Cortex of kidney (tissue), 1 donor: ENCODE results near the gene FAM47E.
"Not testable (repeated sequence)": the region's sequence is repeated elsewhere in the genome, so short reads cannot be mapped to it uniquely, and the experiment has no call there.

ENCODE experiments used
- DNase-seq: peaks from one replicate; lab custom pipeline; 2025; lab: John Stamatoyannopoulos, UW

Gene FAM47E

DNA sequence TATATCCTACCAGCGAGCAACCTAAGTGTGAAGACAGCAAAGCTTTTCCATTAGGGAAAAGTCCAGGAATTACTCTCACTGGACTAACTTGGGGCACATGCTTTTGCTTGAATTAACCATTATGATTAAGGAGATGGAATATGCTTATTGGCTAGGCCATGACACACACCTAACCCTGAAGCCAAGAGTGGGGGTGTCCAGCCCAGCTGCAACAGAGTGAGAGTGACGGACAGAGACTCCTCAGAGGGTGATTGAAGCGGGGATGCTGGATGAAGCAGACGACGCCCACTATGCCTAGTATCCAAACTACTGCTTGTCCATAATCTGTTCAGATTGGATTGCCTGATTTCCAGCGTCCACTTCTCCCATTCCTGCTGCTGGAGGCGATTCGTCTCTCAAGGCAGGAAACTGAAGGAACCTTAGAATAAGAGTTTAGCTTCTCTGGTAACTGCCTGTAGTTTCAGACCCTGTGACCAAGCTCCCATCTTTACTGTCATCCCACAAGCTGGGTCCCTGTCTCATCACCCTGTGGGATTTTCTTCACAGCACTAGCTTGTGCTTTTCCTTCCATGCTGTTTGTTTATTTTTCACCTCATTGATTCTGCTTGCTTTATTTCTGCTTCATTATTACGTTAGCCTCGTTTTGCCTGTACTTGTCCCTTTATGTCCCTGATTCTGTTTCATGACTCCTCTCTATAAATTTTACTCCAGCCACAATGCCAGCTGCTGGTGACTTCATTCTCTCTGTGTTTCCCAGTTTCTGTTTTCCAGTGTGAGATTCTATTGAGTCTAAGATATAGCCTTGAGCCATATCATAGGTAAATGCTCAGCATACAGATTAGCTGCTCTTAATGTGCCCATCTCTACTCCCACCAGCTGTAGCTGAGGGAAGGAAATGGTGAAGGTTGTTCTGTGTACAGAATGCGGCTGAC lies 19.0 kb downstream of the FAM47E start:
- DNase-seq: no peak

DNA sequence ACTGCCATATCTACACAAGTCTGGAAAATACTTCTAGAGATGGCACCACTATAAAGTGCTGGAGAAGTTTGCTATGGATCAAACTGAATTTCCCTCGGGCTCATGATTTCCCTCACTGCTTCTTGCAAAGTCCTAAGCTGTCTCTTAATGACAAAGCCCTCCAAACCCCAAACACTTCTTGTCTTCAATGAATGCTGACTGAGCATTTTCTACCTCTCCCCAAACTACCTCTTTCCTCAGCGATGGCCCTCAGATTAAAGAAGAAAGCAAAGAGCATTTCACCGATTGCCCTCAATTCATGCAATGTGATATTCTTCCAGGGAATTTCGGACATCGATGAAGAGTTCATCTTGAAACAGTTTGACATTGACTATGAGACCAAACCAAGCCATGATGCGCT lies 19.7 kb downstream of the FAM47E start:
- DNase-seq: no peak

DNA sequence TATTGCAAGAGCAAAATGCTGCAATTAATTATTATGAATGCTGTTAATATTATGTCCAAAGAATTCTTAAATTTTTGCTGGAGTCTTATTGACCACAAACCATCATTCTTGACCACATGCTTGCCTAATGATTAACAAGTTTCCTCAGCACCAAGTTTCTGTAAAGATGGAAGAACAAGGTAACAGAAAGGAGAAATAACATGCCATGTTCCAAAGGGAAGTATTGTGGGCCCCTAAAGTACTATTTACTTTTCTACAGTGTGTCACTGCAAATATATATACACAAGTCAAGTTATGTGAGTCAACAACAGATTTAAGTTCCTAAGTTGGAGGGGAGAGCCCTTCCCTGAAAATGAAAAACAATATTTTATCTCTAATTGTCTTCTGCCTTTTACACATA lies 20.6 kb downstream of the FAM47E start:
- DNase-seq: no peak

DNA sequence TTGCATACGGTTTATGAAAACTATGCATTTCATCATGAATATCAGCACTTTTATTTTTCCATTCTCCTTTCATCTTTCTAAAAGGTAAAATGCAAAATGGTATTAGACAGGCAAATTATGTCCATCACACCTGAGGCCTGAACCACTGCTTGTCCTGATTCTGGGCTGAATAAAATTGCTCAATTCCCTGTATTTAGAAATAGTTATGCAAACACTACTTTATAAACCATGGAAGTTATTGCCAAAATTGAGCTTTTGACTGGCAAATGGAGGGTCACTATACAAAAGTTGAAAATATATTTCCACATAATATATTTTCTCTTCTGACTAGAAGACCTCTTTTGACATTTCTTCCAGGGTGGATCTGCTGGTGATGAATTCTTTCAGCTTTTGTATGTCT lies 21.1 kb downstream of the FAM47E start:
- no peak for DNase-seq

DNA sequence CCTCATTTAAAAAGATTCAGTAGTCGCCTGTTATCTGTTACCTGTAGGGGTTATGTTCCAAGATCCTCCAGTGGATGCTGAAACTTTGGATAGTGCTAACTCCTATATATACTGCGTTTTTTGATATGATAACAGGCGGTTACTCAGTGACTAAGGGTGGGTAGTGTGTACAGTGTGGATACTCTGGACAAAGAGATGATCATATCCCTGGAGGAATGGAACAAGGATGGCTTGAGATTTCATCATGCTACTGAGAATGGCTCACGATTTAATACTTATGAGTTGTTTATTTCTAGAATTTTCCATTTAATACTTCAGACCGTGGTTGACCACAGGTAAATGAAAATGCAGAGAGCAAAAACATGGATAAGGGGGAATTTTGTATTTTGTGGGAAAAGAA lies 21.5 kb downstream of the FAM47E start:
- no peak for DNase-seq

DNA sequence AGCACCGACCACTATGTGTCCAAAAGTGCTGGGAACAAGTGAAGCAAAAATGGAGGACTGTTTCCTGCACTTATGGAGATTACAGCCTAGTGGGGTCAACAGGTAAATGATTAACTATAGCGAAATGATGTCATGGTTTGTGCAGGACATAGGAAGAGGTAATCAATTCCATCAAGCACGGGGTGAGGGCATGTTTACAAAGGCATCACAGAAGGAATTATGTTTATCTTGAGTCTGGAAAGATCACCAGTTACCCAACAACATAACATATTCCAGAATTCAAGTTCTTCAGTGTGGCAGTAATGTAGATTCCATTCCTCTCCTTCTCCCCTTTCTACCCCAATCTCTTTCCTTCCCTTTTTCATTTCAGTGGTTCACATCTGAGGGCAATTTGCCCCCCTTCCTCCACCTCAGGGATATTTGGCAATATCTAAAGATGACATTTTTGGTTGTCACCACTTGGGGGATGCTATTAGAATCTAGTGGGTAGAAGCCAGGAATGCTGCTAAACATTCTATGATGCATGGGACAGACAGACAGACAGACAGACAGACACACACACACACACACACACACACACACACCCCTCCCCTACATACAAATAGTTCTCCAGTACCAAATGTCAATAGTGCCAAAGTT lies 24.1 kb downstream of the FAM47E start:
- DNase-seq: no peak

DNA sequence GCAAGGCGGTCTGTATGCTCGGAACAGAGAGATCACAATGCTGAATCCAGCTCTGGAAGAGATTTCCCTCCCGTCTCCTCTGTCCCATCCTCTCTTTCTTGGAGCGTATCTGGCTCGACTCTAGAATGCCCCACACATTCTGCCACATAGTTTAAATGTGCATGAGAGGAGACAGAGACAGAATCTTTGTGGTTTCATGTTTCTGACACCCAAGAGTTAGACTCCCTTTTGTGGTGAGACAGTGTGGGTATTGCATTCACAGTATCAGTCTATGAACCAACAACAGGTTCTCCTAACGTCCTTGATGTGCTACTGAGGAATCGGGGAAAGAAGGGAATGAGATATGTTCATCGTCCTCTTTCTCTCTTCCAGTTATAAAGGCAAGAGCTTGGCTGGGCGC lies 25.3 kb downstream of the FAM47E start:
- no peak for DNase-seq

DNA sequence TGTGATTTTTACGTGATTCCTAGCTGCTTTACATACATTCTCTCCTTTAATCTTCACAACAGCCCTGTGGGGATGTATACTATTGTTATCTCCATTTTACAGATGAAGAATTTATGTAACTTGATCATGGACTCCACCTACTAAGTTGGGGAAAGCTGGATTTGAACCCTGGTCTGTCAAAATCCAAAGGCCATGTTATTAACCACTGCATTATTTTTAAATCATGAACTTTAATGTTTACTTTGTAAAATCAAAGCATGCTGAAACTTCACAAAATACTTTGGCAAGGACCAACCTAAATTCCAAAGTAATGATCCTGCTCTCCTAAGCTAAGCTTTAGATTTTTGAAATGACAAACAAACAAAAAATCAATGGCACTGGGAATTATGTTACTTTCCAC lies 26.1 kb downstream of the FAM47E start:
- DNase-seq: no peak

DNA sequence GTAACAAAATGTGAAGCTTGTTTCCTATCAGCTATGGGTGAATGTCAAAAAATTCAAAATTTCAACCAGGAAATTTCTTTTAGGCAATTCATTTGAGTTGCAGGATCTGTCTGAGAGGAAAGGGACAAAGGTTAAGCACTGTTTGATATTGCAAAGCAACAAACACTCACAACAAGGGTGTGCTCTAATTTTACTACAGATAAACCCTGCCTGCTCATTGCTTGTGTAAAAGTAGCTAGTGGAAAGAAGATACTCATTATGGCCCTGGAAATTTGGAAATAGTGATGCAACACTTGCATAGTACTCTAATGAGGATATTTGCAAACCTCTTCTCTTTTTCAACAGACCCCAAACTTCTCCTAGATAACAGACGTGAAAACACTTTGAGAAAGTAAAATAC lies 27.1 kb downstream of the FAM47E start:
- no peak for DNase-seq

DNA sequence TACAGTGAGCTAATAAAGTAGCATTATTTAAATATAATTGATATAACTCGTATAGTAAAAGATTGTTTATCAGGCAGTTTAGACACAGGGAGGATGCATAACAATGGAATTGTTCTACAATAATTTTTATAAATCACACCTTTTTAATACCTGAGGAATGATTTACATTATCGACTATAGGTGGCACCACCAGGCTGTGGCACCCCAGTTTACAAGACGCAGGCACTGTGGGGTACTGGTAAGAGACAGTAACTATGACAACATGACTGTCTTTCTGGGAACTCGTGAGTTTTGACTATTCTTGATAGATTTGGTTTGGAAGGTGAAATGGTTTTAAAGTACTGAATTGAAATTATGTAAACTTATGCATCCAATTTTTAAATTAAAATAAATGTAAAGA lies 27.9 kb downstream of the FAM47E start:
- no peak for DNase-seq

DNA sequence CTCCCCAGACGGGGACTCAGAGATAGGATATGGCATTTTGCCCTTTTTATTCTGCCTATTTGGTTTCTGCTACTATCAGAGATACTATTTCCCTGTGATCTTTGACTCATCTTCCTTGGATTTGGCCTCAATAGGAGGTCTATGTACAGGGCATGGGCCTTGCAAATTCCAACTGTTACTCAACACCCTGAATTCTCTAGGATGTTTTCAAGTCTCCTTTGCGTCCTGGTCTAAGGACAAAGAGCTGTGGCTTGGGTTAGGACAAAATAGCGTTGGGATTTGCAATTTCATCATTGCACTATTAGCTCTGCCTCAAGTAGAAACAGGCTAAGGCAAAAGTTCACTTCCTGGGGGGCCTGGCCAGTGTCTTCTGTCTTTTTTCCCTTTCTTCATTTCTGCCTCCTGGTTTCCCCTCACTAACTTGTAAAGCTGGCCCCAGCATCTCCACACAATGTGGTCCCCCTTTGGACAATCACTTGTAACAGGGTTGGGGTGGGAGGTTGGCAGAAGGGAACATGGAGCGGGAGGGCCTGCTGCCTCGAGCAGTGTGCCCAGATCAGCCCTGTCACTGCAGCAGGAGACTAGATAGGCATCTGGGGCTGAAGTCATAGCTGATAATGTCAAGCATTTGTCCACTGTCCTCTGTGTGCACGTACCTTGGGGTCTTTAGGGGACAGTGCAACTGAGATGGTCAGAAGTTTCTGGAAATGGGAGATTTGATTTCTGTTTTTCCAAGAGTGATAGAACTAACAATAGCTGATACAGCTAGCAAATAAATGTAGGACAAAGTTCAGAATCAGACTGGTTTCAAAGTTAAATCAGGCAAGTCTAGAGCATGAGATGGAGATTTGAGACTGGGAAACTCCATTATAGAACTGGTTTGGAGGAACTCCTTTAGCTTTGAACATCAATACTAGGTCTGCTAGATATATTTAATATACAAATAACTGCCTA lies 29.2 kb downstream of the FAM47E start:
- no peak for DNase-seq

DNA sequence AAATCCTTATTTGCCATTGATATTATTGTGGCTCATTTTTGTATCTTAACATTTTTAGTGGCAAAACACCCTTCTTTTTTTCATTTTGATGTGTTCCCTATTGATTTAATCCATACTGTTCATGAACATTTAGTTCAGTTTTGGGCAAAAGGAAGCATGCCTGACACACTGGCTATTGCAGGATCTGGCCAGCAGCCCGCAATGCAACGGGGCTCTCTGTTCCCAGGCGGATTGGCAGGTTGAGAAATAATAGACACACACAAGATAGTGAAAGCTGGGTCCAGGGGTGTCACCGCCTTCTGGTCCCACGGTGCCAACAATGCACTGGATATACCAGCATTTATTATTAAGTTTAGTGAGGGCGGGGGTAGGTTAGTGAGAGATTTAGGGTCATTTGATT lies 30.1 kb downstream of the FAM47E start:
- DNase-seq: not testable (repeated sequence)

DNA sequence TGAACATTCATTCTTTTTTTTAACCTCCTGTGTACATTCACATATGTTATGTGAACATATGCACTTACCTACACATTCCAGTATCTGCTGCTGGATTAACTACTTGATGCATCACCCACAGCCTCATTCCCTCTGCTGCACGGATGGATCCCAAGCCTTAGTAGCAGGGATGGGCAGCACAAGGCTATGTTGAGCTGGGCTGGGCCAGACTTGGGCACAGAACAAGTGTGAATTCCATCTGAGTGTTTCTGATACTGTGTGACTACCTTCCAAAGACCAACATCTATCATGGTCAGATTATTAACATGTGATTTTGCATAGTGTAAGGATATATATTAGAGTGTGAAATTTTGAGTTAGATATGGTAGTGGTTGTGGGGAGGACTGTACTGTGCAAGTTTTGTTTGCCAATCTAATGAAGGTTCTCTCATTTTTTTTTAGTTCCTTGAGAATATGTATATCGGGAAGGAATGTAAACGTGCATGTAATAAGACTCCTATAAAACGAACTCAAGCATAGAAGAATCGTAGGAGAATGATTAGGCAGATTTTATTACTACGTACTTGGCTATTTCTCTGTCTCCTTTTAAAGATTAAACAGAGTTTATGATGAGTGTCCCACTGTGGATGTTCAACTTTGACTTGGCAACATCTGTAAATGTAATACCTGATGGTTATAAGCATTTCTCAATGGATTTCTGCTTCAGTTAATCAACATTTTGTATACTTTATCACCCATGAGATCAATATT lies 31.6 kb downstream of the FAM47E start:
- no peak for DNase-seq

DNA sequence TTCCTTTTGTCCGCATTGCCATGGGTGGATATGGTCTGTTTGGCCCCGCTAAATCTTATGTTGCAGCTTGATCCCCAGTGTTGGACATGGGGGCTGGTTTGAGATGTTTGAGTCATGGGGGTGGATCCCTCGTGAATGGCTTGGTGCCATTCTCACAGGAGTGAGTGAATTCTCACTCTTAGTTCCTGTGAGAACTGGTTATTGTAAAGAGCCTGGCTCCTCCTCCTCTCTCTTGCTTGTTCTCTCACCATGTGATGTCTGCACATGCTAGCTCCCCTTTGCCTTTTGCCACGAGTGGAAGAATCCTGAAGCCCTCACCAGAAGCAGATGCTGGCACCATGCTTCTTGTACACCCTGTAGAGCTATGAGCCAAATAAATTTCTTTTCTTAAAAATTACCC lies 32.4 kb downstream of the FAM47E start:
- no peak for DNase-seq

DNA sequence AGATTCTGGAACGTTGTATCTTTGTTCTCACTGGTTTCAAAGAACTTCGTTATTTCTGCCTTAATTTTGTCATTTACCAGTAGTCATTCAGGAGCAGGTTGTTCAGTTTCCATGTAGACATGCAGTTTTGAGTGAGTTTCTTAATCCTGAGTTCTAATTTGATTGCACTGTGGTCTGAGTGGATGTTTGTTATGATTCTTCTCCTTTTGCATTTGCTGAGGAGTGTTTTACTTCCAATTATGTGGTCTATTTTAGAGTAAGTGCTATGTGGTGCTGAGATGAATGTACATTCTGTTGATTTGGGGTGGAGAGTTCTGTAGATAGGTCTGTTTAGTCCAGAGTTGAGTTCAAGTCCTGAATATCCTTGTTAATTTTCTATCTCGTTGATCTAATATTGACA lies 36.3 kb downstream of the FAM47E start:
- DNase-seq: not testable (repeated sequence)

DNA sequence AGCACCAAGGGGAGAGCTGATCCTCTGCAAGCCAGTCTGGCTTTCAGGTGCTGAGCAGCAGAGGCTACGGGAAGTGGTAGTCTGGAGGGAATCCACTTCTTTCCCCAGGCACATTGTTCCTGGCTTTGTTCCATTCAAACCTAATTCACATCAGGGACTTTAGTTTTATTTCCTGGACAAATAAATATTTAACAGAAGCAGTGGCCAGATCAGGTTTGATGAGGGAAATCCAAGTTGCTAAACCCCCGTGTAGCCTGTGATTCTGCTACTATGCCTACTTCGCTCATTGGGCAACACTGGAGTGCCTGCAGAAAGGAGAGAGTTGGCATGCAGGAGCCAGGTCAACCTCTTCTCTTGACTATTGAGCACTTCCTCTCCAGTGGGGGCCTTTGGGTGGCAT lies 41.2 kb downstream of the FAM47E start:
- no peak for DNase-seq

DNA sequence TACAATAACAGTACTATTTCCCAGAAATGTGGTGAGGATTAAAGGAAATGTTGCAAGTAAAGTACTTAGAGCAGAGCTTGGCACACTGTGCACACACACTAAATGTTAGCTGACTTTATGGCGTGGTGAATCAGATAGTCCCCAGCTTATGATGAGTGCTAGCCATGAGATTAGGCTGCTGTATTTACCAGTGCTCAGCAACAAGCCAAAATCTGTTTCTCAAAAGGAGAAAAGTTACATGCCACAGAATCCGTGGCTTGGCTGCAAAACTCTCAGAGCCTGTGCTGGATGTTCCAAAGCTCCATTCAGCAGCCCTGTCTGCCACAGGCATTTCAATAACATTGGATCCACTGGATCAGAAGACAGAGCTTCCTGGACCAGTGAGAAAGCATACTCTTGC lies 42.3 kb downstream of the FAM47E start:
- DNase-seq: no peak

DNA sequence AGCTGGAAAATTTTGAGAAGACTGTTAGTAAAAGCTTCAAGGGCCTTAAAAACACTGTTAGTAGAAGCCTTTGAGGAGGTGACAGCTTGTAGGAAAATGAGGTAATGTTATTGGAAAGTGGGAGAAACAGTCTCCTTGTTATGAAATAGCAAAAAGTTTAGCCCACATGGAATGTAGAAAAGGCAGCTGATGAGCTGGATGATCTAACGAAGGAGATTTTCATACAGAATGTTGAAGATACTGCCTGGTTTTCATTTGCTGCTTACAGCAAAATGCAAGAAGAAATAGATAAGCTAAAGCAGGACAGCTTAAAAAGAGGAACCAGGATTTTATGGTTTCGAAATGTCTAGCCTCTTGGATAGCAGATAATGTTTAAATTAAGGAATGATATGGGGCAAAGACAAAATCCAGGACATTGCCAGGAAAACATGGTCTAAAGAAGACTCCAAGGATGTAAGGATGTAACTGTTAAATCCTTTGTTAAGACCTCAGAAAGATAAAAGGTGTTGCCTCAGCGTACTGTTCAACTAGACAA lies 44.8 kb downstream of the FAM47E start:
- no peak for DNase-seq

DNA sequence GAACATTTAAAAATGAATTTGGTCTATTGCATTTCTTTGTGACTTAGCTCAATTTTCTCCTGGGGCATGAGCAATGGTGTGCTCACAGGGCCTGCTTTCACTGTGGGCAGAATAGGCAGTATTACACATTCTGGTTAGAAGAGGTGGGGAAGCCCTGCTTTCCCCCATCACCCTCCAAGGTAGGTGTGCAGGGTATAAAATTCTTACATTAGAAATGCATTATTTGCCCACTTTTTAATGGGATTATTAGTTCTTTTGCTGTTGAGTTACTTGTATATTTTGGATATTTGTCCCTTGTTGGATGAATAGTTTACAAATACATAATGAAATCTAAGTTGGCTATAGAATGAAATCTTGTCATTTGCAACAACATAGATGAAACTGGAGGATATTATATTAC lies 46.7 kb downstream of the FAM47E start:
- no peak for DNase-seq

DNA sequence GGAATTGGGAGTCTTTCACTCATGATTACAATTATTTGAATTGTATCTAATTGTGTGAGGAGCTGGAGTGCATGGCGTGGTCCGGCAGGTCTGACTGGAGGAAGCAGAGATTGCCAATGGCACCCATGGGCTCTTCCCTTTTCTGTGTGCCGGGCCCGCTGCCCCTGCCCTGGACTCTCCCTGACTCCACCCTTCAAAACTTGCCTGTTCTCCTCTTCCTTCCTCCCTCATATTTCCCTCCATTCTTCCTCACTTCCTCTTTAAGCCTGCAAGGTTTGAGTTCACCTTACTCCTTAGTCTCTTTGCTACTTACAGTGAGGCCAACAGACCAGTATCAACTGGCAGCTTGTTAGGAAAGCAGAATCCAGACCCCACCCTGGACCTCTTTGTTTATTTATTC lies 48.5 kb downstream of the FAM47E start:
- no peak for DNase-seq

DNA sequence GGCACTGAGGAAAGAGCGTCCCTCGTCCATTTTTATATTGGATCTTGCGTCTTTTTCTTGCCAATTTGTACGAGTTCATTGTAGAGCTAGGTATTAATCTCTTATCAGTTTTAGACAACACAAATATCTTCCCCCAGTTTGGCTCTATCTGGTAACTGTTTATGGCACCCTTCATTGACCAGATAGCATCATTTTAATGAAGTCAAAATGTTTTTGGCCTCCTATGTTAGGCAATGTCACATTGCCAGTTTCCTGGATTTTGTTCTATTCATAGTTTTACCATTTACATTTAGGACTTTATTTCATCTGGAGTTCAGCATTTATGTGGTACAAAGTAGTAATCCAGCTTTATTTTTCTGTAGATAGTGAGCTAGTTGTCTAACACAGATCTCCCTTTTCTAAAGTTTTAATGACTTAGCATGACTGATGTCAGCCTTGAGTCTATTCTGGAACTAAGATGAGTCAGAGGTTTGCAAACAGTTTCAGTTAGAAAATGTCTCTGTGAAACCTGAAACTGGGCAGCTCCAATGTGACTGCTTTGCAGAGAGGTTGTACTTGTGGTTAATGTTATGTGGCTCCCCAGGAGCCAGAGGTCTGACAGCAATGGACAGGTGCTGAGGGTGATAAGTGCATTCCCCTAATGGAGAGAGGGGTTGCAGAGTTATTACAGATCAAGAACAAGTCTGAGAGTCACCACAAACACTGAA lies 49.7 kb downstream of the FAM47E start:
- no peak for DNase-seq
